ENCODE results near the gene TMEM154. TPM values are rescaled to one million over a fixed set of nuclear protein-coding genes. Genes with fewer than 3 reads are reported as not detected.

Gene TMEM154
- total RNA-seq, 1 experiment from 2014 or later, result 0.22 TPM

DNA sequence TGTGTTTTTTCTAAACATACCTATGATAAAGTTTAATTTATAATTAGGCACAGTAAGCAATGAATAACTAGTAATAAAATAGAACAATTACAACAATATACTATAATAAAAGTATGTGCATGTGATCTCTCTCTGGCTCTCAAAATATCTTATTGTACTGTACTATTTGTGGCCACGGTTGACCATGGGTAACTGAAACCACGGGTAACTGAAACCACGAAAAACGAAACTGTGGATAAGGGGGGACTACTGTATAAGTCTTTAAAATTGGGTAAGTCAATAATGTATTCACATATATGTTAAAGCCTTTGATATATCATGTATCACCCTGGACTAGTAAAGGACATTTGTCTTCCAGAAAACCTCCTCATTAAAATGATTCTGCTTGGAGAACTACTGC is 20.0 kb downstream of the TMEM154 start:
- H3K4me2 ChIP-seq (ENCODE audit: low read depth, low read length, poor library complexity, severe bottlenecking), result no peak overlapping the region
- no peaks in the 10 kb centered on the region for H3K79me2 ChIP-seq (ENCODE audit: low read length)
- no peaks in the 10 kb centered on the region for H3K36me3 ChIP-seq (ENCODE audit: insufficient read depth, low read length)
- H3K4me3 ChIP-seq (ENCODE audit: low read length), result no peak overlapping the region
- no peaks in the 10 kb centered on the region for H3K9me2 ChIP-seq (replicated peaks; ENCODE audit: insufficient read depth, low read length)
- H3K9ac ChIP-seq (ENCODE audit: low read length), result no peak overlapping the region
- H2AFZ ChIP-seq (ENCODE audit: low read length), result no peak overlapping the region
- peaks cover 15% of the 10 kb centered on the region for H3K4me1 ChIP-seq (ENCODE audit: low read length)
- H4K20me1 ChIP-seq (ENCODE audit: insufficient read depth, low read depth, low read length), result no peaks in the 10 kb centered on the region
- H3K27ac ChIP-seq (ENCODE audit: low read length), result no peak overlapping the region
- DNase-seq, result no peak
- H3K27me3 ChIP-seq (ENCODE audit: low read length), result no peaks in the 10 kb centered on the region
- peaks cover 19% of the 10 kb centered on the region for H3K9me3 ChIP-seq (ENCODE audit: low read length)

GRCh38 chr4:152657657-152658056 is 22.1 kb downstream of the TMEM154 start:
- H3K9me2 ChIP-seq (replicated peaks; ENCODE audit: insufficient read depth, low read length), result no peaks in the 10 kb centered on the region
- no peak overlapping the region for H3K4me3 ChIP-seq (ENCODE audit: low read length)
- no peaks in the 10 kb centered on the region for H3K27me3 ChIP-seq (ENCODE audit: low read length)
- H3K9ac ChIP-seq (ENCODE audit: low read length), result no peak overlapping the region
- H4K20me1 ChIP-seq (ENCODE audit: insufficient read depth, low read depth, low read length), result no peaks in the 10 kb centered on the region
- peaks cover 19% of the 10 kb centered on the region for H3K9me3 ChIP-seq (ENCODE audit: low read length)
- H3K27ac ChIP-seq (ENCODE audit: low read length), result no peak overlapping the region
- H3K36me3 ChIP-seq (ENCODE audit: insufficient read depth, low read length), result no peaks in the 10 kb centered on the region
- H3K4me2 ChIP-seq (ENCODE audit: low read depth, low read length, poor library complexity, severe bottlenecking), result no peak overlapping the region
- no peaks in the 10 kb centered on the region for H3K79me2 ChIP-seq (ENCODE audit: low read length)
- no peak for DNase-seq
- no peak overlapping the region for H2AFZ ChIP-seq (ENCODE audit: low read length)
- peaks cover 3% of the 10 kb centered on the region for H3K4me1 ChIP-seq (ENCODE audit: low read length)

DNA sequence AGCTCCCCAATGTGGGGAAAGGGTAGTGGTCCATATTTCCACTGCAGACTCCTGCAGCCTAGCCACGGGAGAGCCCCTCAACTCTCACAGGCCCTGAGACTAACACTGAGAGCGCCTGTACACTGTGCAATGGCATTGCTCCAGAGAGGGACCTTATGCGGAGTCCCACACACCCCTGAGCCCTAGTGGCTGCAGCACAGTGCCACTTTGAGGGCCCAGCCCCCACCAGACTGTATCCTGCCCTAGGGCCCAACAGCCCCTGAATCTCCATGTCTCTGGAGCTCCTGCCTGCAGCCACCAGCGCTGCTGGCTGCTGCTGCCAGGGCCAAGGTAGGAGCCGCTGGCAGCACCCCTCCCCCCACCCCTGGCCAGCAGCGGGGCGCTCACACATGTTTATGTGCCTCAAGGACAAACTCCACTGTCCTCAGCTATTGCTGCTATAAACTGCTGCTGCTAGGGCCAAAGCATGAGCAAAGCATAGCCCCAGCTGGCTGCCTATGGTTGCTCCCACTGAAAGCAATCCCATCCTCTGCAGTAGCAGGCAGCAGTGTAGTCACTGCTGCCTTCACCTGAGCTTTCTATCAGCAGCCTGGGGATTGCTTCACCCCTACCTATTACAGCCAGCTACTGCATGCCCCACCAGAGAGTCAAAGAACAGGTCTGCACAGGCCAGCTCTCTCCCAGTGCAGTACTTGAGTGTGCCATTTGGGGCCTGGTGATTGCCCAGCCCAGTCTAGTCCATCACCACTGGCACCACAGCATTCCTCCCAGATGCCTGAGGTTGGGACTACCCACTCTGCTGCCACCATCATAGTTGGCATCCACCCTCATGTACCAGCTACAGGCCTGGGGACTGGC is 24.3 kb downstream of the TMEM154 start:
- no peaks in the 10 kb centered on the region; the same call in 1 of the 2 replicates for H3K4me1 ChIP-seq (ENCODE audit: low read length)
- H3K9me2 ChIP-seq (replicated peaks; ENCODE audit: insufficient read depth, low read length), result no peaks in the 10 kb centered on the region
- no peaks in the 10 kb centered on the region for H3K79me2 ChIP-seq (ENCODE audit: low read length)
- H3K27me3 ChIP-seq (ENCODE audit: low read length), result no peaks in the 10 kb centered on the region
- H3K27ac ChIP-seq (ENCODE audit: low read length), result no peak overlapping the region
- DNase-seq, result no peak
- H3K9me3 ChIP-seq (ENCODE audit: low read length), result peaks cover 19% of the 10 kb centered on the region
- no peaks in the 10 kb centered on the region for H3K36me3 ChIP-seq (ENCODE audit: insufficient read depth, low read length)
- no peak overlapping the region for H2AFZ ChIP-seq (ENCODE audit: low read length)
- no peak overlapping the region for H3K4me3 ChIP-seq (ENCODE audit: low read length)
- H3K4me2 ChIP-seq (ENCODE audit: low read depth, low read length, poor library complexity, severe bottlenecking), result no peak overlapping the region
- H4K20me1 ChIP-seq (ENCODE audit: insufficient read depth, low read depth, low read length), result no peaks in the 10 kb centered on the region
- no peak overlapping the region for H3K9ac ChIP-seq (ENCODE audit: low read length)

GRCh38 chr4:152652102-152652501 is 27.7 kb downstream of the TMEM154 start:
- H3K79me2 ChIP-seq (ENCODE audit: low read length), result no peaks in the 10 kb centered on the region
- H3K9ac ChIP-seq (ENCODE audit: low read length), result no peak overlapping the region
- no peak overlapping the region for H2AFZ ChIP-seq (ENCODE audit: low read length)
- no peaks in the 10 kb centered on the region for H3K27me3 ChIP-seq (ENCODE audit: low read length)
- no peak overlapping the region for H3K4me3 ChIP-seq (ENCODE audit: low read length)
- H3K36me3 ChIP-seq (ENCODE audit: insufficient read depth, low read length), result no peaks in the 10 kb centered on the region
- peaks cover 10% of the 10 kb centered on the region for H3K9me3 ChIP-seq (ENCODE audit: low read length)
- H3K9me2 ChIP-seq (replicated peaks; ENCODE audit: insufficient read depth, low read length), result no peaks in the 10 kb centered on the region
- DNase-seq, result no peak
- H4K20me1 ChIP-seq (ENCODE audit: insufficient read depth, low read depth, low read length), result no peaks in the 10 kb centered on the region
- no peaks in the 10 kb centered on the region; the same call in 1 of the 2 replicates for H3K4me1 ChIP-seq (ENCODE audit: low read length)
- no peak overlapping the region for H3K27ac ChIP-seq (ENCODE audit: low read length)
- H3K4me2 ChIP-seq (ENCODE audit: low read depth, low read length, poor library complexity, severe bottlenecking), result no peak overlapping the region

- Histone ChIP-seq H3K4me2 (ENCODE audit: low read depth, low read length, poor library complexity, severe bottlenecking) (no peak overlapping the region), H3K4me1 (ENCODE audit: low read length) (no peaks in the 10 kb centered on the region; the same call in 1 of the 2 replicates), H3K9me3 (ENCODE audit: low read length) (peaks cover 7% of the 10 kb centered on the region), H3K9me2 (replicated peaks; ENCODE audit: insufficient read depth, low read length) (no peaks in the 10 kb centered on the region), H3K4me3 (ENCODE audit: low read length) (no peak overlapping the region), H3K27me3 (ENCODE audit: low read length) (no peaks in the 10 kb centered on the region), H2AFZ (ENCODE audit: low read length) (no peak overlapping the region), H3K36me3 (ENCODE audit: insufficient read depth, low read length) (no peaks in the 10 kb centered on the region), H3K27ac (ENCODE audit: low read length) (no peak overlapping the region), H4K20me1 (ENCODE audit: insufficient read depth, low read depth, low read length) (no peaks in the 10 kb centered on the region), H3K79me2 (ENCODE audit: low read length) (no peaks in the 10 kb centered on the region), H3K9ac (ENCODE audit: low read length) (no peak overlapping the region)
- DNase-seq, result no peak
Observed at GRCh38 chr4:152651473-152652060, 28.2 kb downstream of the TMEM154 start.

DNA sequence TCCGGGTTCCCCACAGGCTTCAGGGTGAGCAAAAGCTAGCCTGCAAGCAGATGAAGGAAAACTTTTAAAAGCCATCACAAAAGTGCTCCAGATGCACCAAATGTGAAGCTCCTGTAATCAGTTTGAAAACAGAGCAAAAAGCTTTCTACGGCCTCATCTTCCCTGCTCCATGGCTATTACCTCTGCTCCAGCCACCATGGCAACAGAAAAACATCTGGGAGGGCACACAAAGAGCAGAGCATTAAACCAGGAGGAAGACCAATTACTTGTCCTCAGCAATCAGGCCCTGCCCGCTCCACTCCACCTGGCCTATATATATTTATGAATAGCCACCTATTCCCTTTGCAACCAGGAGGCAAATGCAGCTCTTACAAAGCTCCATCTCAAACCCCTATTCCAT is 33.6 kb downstream of the TMEM154 start:
- Histone ChIP-seq H3K27ac (ENCODE audit: low read length) (no peak overlapping the region), H3K9ac (ENCODE audit: low read length) (no peak overlapping the region), H3K4me3 (ENCODE audit: low read length) (no peak overlapping the region), H3K4me1 (ENCODE audit: low read length) (peaks cover 7% of the 10 kb centered on the region), H3K27me3 (ENCODE audit: low read length) (no peaks in the 10 kb centered on the region), H3K79me2 (ENCODE audit: low read length) (no peaks in the 10 kb centered on the region), H3K9me2 (replicated peaks; ENCODE audit: insufficient read depth, low read length) (no peaks in the 10 kb centered on the region), H2AFZ (ENCODE audit: low read length) (no peak overlapping the region), H3K9me3 (ENCODE audit: low read length) (no peaks in the 10 kb centered on the region), H3K36me3 (ENCODE audit: insufficient read depth, low read length) (no peaks in the 10 kb centered on the region), H3K4me2 (ENCODE audit: low read depth, low read length, poor library complexity, severe bottlenecking) (no peak overlapping the region), H4K20me1 (ENCODE audit: insufficient read depth, low read depth, low read length) (no peaks in the 10 kb centered on the region)
- no peak for DNase-seq

- H3K9me3 ChIP-seq (ENCODE audit: low read length), result no peaks in the 10 kb centered on the region
- peaks cover 7% of the 10 kb centered on the region for H3K4me1 ChIP-seq (ENCODE audit: low read length)
- no peak overlapping the region for H2AFZ ChIP-seq (ENCODE audit: low read length)
- H3K79me2 ChIP-seq (ENCODE audit: low read length), result no peaks in the 10 kb centered on the region
- DNase-seq, result no peak
- no peaks in the 10 kb centered on the region for H3K36me3 ChIP-seq (ENCODE audit: insufficient read depth, low read length)
- H4K20me1 ChIP-seq (ENCODE audit: insufficient read depth, low read depth, low read length), result no peaks in the 10 kb centered on the region
- no peak overlapping the region for H3K4me3 ChIP-seq (ENCODE audit: low read length)
- no peaks in the 10 kb centered on the region for H3K27me3 ChIP-seq (ENCODE audit: low read length)
- no peak overlapping the region for H3K4me2 ChIP-seq (ENCODE audit: low read depth, low read length, poor library complexity, severe bottlenecking)
- no peak overlapping the region for H3K27ac ChIP-seq (ENCODE audit: low read length)
- H3K9me2 ChIP-seq (replicated peaks; ENCODE audit: insufficient read depth, low read length), result no peaks in the 10 kb centered on the region
- no peak overlapping the region for H3K9ac ChIP-seq (ENCODE audit: low read length)
Observed at GRCh38 chr4:152644130-152644529, 35.7 kb downstream of the TMEM154 start.

GRCh38 chr4:152643153-152644035 is 36.4 kb downstream of the TMEM154 start:
- Histone ChIP-seq H3K4me2 (ENCODE audit: low read depth, low read length, poor library complexity, severe bottlenecking) (peak overlapping the region; percentile 2), H3K27ac (ENCODE audit: low read length) (no peak overlapping the region), H3K9me2 (replicated peaks; ENCODE audit: insufficient read depth, low read length) (no peaks in the 10 kb centered on the region), H3K36me3 (ENCODE audit: insufficient read depth, low read length) (no peaks in the 10 kb centered on the region), H3K4me3 (ENCODE audit: low read length) (no peak overlapping the region), H3K4me1 (ENCODE audit: low read length) (peaks cover 7% of the 10 kb centered on the region), H3K79me2 (ENCODE audit: low read length) (no peaks in the 10 kb centered on the region), H3K9me3 (ENCODE audit: low read length) (no peaks in the 10 kb centered on the region), H3K9ac (ENCODE audit: low read length) (no peak overlapping the region), H2AFZ (ENCODE audit: low read length) (no peak overlapping the region), H4K20me1 (ENCODE audit: insufficient read depth, low read depth, low read length) (no peaks in the 10 kb centered on the region), H3K27me3 (ENCODE audit: low read length) (no peaks in the 10 kb centered on the region)
- peak; percentile 72 for DNase-seq

Data from Karpas-422 (cell line).